ENCODE data around the gene RNF144A. TPM values are rescaled to one million over a fixed set of nuclear protein-coding genes. Genes with fewer than 3 reads are reported as not detected.

Gene RNF144A
- total and polyA plus RNA-seq, 10 of the 15 experiments (the other 5 are each of a cell fraction or from before 2014, with no cell fraction given) = 0.02 to 12.1 (median 0.48) TPM; not detected in 1

DNA sequence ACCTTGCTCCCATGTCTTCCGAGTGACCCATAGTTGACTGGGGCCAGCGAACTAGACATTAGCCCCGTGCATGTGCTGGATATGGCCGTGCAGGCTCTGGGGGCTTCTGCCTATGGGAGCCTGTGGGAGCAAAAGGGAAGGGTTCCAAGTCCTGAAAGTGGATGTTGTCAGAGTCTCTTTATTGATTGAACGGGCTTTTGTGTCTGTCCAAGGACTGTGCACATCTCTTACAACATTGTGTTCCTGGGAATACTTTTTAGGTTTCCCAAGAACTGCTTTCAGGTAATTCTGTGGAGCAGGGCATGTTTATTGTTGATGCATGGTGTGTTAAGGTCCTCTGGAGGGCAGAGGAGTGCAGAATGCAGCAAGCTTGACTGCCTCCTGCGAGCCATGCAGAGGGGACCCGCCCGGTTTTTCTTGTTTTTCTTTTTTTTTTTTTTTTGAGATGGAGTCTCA lies 5.0 kb downstream of the RNF144A start:
- DNase-seq (ENCODE audit: low read depth, low spot score) = no peak
- no peak overlapping the region for H3K4me2 ChIP-seq (ENCODE audit: control insufficient read depth, insufficient read depth)
- H4K20me1 ChIP-seq (ENCODE audit: control insufficient read depth, insufficient read depth) = no peaks in the 10 kb centered on the region
- no peaks in the 10 kb centered on the region for H3K79me2 ChIP-seq (ENCODE audit: control insufficient read depth, insufficient read depth, low read length)
- no peaks in the 10 kb centered on the region for H3K27me3 ChIP-seq (replicated peaks in 1 of 2; ENCODE audit: control insufficient read depth in 2 of 2, insufficient read depth in 2 of 2, low read length in 1 of 2)
- peak; percentile 23; the same call in 2 of the 3 replicates for ATAC-seq
- H2AFZ ChIP-seq (ENCODE audit: control insufficient read depth, low read depth, low read length) = no peak overlapping the region
- no TSS peak for BruUV-seq (replicated peaks)
- no peak overlapping the region for H3K9ac ChIP-seq (ENCODE audit: control insufficient read depth, insufficient read depth, low read length)
- intact Hi-C loops (cut with micrococcal nuclease; ENCODE audit: unreplicated experiment) (no loop called here), in situ Hi-C loops (cut with MboI) (no loop called here)
- ChIA-PET POLR2A (interaction anchor here (0.6 to 0.8 kb wide), 2 partner anchors 43 to 94 kb away, joined by 3 to 7 read pairs; no protein-coding TSS in a partner anchor), RAD21 (ENCODE audit: unreplicated experiment) (interaction anchor here (0.8 to 3.9 kb wide), 3 partner anchors 25 to 89 kb away, joined by 3 to 19 read pairs (median 3); no protein-coding TSS in a partner anchor), CTCF (interaction anchor here (0.6 to 1.3 kb wide), 6 partner anchors 10 to 122 kb away, joined by 3 to 5 read pairs (median 3); no protein-coding TSS in a partner anchor), SMC1A (ENCODE audit: uncharacterized antibody, unreplicated experiment) (interaction anchor here (0.6 to 1.2 kb wide), 2 partner anchors 92 to 105 kb away, joined by 3 read pairs; no protein-coding TSS in a partner anchor)
- no peak overlapping the region for H3K4me3 ChIP-seq
- 39% methylated on average over 8 of the region's 8 CpGs for WGBS (ENCODE audit: insufficient coverage, insufficient replicate concordance, low lambda C conversion rate, missing lambda C conversion rate)
- no peak overlapping the region for H3K27ac ChIP-seq (ENCODE audit: control insufficient read depth, insufficient read depth)
- no peaks in the 10 kb centered on the region for H3K36me3 ChIP-seq (ENCODE audit: control insufficient read depth in 2 of 2, insufficient read depth in 2 of 2, low read length in 1 of 2)
- no peaks in the 10 kb centered on the region; the same call in 2 of the 3 replicates for H3K9me3 ChIP-seq (replicated peaks; ENCODE audit: control insufficient read depth, insufficient read depth, low read length)
- TF ChIP-seq RAD21 (IDR thresholded peaks at IDR 0.05; ENCODE audit: insufficient read depth, low read depth, low read length) = 0 out of 2 replicates have a peak, but pooled peaks have one; percentile 26
- TF ChIP-seq MTA2 (IDR thresholded peaks at IDR 0.05; ENCODE audit: low read depth) = no peak
- TF ChIP-seq PKNOX1 (IDR thresholded peaks at IDR 0.05) = no peak
- peak; percentile 18; the same call in 1 of the 2 replicates for TF ChIP-seq SMC3 (IDR thresholded peaks at IDR 0.05; ENCODE audit: borderline replicate concordance, low read length)
- TF ChIP-seq, protein P1, sequence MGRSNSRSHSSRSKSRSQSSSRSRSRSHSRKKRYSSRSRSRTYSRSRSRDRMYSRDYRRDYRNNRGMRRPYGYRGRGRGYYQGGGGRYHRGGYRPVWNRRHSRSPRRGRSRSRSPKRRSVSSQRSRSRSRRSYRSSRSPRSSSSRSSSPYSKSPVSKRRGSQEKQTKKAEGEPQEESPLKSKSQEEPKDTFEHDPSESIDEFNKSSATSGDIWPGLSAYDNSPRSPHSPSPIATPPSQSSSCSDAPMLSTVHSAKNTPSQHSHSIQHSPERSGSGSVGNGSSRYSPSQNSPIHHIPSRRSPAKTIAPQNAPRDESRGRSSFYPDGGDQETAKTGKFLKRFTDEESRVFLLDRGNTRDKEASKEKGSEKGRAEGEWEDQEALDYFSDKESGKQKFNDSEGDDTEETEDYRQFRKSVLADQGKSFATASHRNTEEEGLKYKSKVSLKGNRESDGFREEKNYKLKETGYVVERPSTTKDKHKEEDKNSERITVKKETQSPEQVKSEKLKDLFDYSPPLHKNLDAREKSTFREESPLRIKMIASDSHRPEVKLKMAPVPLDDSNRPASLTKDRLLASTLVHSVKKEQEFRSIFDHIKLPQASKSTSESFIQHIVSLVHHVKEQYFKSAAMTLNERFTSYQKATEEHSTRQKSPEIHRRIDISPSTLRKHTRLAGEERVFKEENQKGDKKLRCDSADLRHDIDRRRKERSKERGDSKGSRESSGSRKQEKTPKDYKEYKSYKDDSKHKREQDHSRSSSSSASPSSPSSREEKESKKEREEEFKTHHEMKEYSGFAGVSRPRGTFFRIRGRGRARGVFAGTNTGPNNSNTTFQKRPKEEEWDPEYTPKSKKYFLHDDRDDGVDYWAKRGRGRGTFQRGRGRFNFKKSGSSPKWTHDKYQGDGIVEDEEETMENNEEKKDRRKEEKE (IDR thresholded peaks at IDR 0.05) = no peak
- TF ChIP-seq ZZZ3 (IDR thresholded peaks at IDR 0.05; ENCODE audit: control insufficient read depth, insufficient read length, low read depth) = no peak
- 0 out of 2 replicates have a peak, but pooled peaks have one; percentile 14 for TF ChIP-seq ZNF384 (IDR thresholded peaks at IDR 0.05; ENCODE audit: borderline replicate concordance, low read depth, low read length)
- no peak for TF ChIP-seq ZNF274 (IDR thresholded peaks at IDR 0.05; ENCODE audit: insufficient read depth, insufficient read length)
- peak; percentile 53; the same call in 1 of the 2 replicates for TF ChIP-seq PAX5 (IDR thresholded peaks at IDR 0.05; ENCODE audit: borderline replicate concordance, low read depth, low read length)
- TF ChIP-seq STAT3 (IDR thresholded peaks at IDR 0.05; ENCODE audit: low read depth, low read length) = no peak
- no peak for TF ChIP-seq ZNF622 (IDR thresholded peaks at IDR 0.05)
- TF ChIP-seq RELA (IDR thresholded peaks at IDR 0.05; ENCODE audit: borderline replicate concordance, partially characterized antibody) = no peak
- no peak for TF ChIP-seq BCL3 (IDR thresholded peaks at IDR 0.05; ENCODE audit: borderline replicate concordance, insufficient read depth, low read depth, low read length, poor library complexity, severe bottlenecking)
- peak in 2 of 3 experiments; percentile 22 to 25; a peak in 3 of 6 replicates for TF ChIP-seq CTCF (IDR thresholded peaks at IDR 0.05 in 2 of 3, conservative IDR thresholded peaks at IDR 0.05 in 1 of 3; ENCODE audit: control insufficient read depth in 2 of 3, extremely low read depth in 1 of 3, insufficient read depth in 1 of 3, low read depth in 3 of 3, low read length in 3 of 3)
- TF ChIP-seq SREBF2 (IDR thresholded peaks at IDR 0.05; ENCODE audit: low read length) = no peak
- FAIRE-seq = no peak
- H3K4me1 ChIP-seq (ENCODE audit: control insufficient read depth, insufficient read depth, low read length) = 0 out of 2 replicates have a peak, but pooled peaks cover 5% of the 10 kb centered on the region
